T-helper 22 cell (primary cell): ENCODE data around the gene PI16.

Experiments used
- DNase-seq: peaks from one replicate; pipeline ENCODE4 v3.0.0-alpha.2; 2020; ENCODE audit warnings: low read depth

Gene PI16

DNA sequence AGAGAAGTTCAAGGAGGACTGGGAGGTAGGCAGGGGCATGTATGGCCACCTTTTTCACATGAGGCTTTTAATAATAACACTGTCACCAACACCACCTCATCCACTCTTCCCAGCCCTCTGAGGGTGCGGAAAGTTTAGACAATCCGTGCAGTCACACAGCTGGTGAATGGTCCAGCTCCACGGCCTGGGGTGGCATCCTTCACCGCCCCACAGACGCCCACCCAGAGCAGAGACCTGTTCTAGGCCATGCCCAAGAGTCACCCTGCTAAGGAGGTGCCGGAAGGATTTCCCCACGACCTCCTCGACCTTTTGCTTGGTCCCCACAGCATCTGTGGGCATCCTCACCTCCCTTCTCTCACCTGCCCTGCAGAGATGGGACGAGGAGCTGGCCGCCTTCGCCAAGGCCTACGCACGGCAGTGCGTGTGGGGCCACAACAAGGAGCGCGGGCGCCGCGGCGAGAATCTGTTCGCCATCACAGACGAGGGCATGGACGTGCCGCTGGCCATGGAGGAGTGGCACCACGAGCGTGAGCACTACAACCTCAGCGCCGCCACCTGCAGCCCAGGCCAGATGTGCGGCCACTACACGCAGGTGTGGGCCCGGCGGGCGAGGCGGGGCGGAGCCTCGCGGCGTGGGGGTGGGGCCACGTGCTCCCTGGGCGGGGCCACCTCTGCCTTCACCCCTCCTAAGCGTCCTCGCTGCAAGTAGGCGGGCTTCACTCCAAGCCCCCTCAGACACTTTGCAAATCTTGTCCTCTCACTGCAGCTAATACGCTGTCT, 4.4 kb downstream of the PI16 start:
- no peak for DNase-seq

- DNase-seq, result no peak
These were observed 5.2 kb downstream of the PI16 start for GRCh38 chr6:36959555-36960250.

GRCh38 chr6:36961441-36962435, 7.2 kb downstream of the PI16 start:
- DNase-seq, result no peak

DNA sequence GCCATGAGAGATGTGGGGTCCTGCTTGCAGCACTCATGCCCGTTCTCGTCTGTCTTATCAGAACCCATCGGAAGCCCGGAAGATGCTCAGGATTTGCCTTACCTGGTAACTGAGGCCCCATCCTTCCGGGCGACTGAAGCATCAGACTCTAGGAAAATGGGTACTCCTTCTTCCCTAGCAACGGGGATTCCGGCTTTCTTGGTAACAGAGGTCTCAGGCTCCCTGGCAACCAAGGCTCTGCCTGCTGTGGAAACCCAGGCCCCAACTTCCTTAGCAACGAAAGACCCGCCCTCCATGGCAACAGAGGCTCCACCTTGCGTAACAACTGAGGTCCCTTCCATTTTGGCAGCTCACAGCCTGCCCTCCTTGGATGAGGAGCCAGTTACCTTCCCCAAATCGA, 8.3 kb downstream of the PI16 start:
- DNase-seq, result peak; percentile 76

- no peak for DNase-seq
These were observed 9.1 kb downstream of the PI16 start for GRCh38 chr6:36963451-36964290.

GRCh38 chr6:36964349-36964748, 9.8 kb downstream of the PI16 start:
- DNase-seq, result no peak

- no peak for DNase-seq
These were observed 10.4 kb downstream of the PI16 start for GRCh38 chr6:36964908-36965307.

DNA sequence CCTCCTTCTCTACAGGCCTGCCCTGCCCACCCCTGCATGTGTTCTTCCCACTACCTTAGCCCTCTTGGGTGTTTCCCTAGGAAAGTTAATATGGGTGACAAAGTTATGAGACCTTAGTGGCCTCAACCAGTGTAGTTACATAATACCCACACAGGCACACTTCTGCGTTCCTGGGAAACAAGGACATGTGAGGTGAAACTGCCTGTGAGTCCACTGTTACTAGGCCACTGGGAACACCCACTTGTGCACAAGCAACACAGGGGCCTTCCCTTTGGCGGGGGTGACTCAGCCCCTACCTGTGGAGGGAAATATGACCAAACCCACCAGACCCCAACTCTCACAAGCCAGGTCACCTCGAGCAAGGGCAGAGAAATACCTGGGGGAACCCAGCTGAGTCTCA, 12.8 kb downstream of the PI16 start:
- no peak for DNase-seq

DNA sequence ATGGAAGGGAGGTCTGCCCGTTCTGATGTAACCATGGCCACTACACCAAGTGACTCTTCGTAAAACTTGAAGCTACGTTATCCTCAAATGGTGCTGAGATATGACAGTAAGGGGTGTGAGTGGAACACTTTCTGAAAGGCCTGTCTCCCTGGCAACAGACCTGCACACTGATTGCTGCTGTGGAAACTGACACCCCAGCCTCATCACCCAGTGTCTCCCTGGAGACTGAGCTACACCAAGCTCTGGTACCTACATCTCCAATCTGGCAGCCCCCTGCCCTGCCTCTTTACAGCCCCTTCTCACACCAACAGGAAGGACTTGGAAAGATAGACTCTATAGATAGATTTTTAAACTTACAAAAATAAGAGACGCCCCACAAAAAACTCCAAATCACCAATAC, 13.2 kb downstream of the PI16 start:
- DNase-seq, result no peak

DNA sequence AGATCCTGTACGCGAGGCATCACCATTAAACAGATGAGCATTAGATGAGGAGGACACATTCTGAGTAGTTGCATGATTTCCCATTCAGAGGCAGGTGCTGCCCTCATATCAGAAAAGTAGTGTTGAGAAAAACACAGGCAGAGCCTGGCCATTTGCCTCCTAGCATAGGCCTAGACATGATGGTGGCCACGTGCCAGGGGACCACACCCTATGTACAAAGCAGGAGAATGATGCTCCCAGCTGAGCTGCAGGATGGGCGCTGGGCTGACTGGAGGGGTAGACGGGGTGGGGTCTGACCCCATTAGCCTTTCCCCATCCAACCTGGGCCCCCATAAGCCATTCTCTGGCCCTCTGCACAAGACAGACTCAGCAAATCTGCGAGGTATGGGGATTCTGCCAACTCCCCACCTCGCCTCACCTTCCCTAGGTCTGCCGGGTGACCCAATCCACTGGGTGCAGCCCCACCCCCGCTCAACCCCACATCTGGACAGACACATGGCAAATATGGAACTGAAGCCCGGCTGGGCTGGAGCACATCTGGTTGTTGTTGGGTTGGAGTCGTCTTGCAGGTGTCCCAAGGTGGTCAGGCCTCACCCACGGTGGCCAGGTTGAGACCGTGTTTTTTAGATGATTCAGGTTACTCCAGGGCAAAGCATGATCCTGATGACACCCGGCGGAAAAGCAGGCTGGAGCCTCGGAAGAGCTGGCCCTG, 13.9 kb downstream of the PI16 start:
- no peak for DNase-seq

- DNase-seq, result no peak
These were observed 14.7 kb downstream of the PI16 start for GRCh38 chr6:36969240-36969691.

DNA sequence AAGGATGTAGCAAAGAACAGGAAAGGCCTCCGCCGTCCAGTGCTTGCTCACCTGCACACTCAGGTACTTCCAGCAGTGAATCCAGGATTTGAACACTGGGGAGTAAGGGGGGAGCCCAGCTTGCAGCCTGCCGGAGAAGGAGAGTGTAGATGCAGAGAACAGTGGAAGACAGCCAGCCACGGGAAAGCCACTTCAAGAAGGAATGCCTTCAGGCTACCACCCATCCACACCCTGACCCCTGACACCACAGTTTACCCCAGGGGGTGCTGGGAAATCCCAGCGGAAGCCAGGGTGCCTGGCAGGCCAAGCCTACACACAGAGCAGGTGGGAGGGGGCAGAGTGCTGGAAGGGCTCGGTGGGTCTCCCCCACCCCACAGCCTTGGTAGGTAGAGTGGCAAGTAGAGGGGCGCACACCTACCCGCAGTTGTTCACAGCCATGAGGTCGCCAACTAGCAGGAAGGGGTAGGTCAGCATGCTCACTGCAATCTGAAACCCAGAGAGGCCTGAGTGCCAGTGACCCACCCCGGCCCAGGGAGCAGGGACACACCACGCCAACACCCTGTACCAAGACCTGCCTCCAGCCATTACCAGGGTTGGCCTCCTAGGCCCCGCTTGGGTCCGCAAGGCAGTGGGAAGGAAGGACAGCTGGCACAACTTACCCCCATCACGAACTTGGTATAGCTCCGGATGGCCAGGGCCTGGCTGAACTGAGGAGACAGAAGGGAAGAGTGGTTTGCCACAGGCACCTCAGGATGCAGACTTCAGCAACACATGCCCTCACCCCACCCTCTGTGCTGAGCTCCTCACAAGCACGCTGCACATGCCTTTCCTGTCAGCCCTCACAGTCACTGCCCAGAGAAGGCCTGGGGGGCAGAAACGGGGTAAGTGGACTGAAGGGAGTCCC, 15.7 kb downstream of the PI16 start:
- DNase-seq, result no peak

GRCh38 chr6:36970892-36971842, 16.6 kb downstream of the PI16 start:
- no peak for DNase-seq

DNA sequence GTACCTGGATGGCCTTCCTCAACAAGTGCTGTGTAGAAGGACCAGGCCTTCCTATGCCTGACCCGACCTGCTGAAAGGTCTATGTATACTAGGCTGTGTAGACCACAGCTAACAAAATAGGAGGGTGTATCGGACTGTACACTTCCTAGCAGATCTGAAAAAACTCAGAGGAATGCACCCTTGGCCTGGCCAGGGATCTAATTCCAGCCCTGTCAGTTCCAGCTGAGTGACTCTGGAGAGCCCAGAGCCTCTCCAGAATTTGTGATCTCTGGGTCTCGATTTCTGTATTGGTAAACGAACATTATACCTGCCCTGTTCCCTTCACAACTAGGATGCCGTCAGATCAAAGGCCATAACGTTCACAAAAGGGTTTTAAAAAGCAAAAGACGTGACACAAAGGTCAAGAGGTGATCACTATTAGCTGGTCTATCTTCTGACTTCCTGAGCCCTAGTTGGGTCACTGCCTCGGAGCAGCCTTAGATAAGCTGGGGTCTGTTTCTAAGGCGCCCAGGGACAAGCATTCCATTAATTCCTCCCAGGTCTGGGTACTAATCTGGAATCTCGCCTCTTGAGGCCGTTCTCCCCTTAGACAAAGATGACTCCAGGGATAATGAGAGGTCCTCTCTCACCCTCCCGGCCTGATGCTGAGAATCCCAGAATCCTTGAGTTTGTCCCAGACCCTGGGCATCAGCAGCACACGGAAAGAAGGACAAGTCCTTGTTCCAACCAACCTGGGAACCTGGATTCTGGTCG, 17.6 kb downstream of the PI16 start:
- no peak for DNase-seq

- DNase-seq, result no peak
These were observed 18.7 kb downstream of the PI16 start for GRCh38 chr6:36973190-36973589.

GRCh38 chr6:36973647-36974046, 19.1 kb downstream of the PI16 start:
- DNase-seq, result no peak

GRCh38 chr6:36975231-36976006, 20.9 kb downstream of the PI16 start:
- no peak for DNase-seq
